Measurements from ENCODE around the gene WNT3A.
A peak's percentile ranks its signal among the peaks of the same experiment; 100 is the strongest.

Gene WNT3A

DNA sequence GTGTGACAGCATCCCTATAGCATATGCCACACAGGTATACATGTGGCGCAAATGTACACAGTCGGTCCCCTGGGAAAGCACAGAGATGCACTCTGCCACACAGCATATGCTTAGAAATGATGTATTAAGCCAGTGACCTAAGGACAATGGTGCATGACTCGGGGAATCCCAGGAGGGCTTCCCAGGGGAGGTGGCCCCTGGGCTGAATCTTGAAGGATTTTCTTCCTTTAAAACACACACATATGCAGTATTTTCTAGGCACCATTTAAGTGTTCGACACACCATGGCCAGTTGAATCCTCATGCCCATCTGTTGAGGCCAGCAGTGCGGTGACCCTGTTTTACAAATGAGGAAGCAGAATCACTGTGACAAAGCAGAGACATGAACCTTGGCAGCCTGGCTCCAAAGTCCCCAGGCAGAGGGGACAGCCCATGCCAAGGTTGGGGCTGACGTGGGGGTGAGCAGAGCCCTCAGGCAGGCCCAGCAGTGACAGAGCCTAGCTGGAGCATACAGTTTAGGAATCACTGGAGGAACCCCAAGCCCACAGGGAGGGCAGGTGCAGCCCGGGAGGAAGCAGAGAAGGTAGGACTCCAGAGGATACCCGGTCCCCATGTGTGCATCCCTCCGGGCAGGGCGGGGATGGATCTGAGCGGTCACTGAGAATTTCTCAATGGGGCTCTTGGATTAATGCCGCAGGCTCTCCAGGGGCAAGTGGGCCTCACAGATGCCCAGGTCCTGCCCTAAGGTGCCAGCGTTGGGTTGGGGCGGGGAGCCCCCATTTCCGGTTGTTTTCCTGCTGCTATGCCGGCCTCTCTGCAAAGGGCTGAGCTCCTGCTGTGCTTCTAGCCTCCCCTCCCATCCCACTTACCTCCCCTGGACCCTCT is 28.4 kb downstream of the WNT3A start:
- DNase-seq: no peak

DNA sequence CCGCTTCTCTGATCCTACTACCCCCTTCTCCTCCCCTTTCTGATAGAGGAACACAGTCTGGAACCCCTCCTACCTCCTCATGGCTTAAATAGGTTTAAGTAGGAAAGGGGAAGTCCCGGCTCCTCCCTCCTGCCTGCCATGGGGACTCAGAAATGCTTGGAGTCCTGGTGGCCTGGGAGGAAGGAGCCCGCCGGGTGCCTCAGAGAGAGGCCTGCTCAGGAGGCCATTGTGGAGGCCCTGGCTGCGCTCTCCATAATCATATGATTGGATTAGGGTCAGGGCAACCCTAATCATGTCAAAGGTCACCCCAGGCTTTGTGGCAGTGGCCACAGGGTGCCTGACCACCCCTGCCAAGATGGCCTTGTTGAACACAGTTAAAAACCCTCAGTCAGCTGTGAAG is 29.0 kb downstream of the WNT3A start:
- DNase-seq: peak; percentile 13

DNA sequence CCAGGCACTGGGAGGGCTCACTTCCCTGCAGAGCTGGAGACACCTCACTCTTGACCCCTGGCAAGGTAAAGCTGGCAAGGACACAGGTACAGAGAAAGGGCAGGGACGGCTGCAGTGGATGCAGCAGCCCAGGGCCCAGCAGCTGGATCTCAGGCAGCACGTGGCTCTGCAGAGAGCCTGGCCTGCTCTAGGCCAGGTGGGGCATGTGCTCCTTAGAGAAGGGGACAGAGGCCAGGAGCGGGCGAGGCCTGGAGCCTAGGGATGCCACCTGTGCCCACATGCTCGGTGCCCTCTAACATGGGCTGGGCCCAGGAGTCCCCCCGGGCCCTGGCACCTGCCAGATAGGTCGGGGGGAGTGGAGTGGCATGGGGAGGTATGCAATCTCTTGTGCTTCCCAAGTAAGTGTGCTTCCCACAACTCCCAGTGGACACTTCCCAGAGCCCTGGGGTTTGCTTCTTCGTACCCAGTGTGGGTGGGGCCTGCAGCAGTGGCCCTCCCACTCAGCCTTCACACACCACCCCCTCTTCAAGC is 30.0 kb downstream of the WNT3A start:
- no peak for DNase-seq

DNA sequence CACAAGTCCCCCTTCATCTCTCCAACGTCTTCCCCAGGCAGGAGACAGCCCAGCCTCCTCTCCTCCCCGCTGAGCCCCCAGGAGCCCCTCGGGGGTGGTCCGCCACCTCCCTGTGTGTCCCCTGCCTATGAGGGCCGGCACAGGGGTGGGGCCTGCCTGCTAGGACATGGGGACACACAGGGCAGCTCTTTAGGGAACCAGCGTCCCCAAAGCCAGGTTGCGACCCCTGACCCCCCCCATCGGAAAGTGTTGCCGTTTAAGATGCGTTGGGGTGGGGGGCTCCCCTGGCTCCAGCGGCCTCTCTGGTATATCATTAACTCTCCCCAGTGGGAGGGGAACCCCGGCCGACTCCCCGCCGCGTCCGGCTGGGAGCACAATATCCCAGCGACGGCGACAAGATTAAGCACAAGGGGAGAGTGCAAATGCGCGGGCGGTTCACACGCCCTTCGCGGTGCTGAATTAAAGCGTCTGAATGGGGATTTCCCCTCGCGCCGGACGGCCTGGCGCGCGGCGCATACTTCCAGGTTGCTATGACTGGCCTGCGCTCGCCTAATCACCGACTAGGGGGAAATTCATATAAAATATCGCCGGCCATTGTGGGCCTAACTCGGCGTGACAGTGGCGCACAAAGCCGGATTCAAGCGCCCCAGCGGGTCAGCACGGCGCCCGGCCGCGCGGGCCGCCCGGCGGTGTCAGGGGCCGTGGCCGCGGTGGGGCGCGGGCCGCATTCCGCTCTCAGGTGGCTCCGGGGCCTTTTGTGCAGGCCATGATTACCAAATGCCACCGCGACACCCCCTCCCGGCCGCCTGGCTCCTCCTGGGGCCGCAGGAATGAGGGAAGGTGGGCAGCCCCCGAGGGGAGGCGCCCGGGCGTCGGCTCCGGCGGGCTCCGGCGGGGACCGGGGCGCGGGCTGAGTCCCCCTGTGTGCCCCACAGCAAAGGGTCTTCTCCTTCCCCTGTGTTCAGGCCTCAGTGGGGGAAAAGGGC is 30.9 kb downstream of the WNT3A start:
- DNase-seq: no peak

DNA sequence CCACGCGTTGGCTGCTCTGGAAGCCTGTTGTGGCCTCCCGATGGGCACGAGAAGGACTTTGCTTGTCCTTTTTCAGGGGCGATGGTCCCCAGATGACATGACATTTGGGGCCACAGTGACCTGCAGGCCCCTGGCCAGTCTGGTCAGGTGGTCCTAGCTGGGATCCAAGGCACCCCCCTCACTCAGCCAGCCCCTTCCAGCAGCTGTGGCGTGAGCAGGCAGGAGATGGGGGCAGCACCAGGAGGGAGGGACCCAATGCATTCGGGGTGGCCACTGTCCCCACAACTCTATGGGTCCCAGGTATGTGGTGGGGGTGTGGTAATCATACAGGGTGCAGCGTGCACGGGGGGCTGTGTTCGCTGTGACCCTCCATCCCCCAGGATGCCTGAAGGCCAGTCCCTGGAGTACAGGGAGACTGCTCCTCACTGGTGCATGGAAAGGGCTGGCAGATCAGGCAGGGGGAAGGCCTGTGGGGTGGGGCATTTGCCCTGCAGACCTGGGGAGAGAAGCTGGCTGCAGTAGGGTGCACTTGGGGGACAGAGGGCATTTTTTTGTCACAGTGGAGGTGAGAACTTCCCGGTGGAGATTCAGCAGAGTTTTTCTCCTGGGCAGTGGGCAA is 31.7 kb downstream of the WNT3A start:
- no peak for DNase-seq

DNA sequence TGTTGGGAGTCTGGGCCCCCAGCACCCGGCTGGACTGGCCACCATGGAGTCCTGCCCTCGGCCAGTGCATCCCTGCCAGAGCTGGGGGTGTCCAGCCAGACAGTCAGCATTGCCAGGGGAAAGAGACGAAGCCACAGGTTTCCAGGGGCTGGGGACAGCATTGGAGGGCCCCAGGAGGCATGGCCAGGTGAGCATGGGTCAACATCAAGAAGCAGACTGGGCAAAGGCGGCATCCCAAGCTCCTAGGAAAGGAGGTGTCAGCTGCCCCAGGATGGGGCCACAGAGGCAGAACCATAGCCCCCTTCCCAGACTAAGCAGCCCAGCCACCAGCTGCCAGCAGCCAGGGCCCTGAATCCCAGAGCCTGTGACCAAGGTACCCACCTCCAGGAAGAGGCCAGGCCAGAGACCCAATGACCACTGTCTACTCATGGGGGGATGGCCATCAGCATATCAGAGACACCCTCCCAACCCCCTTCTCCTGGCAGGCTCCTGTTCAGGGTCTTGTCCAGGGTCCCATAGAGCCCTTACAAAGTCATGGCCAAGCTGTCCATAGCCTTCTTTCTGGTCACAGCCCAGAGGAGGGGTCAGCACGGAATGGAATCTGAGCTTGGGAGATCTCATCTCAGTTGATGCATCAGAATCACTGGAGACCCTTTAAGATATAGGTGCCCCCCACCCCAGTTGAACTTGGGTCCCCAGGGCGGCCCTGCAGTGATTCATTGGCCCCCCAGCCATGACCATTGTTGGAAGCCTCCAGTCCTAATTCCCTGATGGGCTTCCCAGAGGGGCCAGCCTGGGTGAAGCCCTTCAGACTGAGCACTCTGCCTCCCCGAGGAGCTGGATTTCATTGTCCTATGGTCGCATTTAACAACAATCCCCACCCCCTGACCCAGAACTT is 32.5 kb downstream of the WNT3A start:
- no peak for DNase-seq

DNA sequence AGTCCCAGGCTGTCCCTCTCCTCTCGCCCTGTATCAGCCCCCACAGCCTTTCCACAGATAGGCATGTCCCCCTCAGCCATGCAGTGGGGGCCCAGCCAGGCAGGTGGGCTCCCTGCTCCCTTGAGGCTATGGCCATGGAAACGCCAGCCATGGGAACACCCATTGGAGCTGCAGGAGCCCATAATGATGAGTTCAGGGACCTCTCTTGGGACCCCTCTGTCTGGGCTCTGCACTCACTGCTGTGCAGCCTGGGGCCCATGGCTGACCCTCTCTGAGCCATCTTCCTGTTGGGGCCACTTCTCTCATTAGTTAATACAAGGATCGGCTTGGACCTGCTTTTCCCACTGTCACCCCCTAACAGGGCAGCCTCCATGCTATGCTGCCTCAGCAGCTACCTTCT is 33.2 kb downstream of the WNT3A start:
- DNase-seq: no peak

DNA sequence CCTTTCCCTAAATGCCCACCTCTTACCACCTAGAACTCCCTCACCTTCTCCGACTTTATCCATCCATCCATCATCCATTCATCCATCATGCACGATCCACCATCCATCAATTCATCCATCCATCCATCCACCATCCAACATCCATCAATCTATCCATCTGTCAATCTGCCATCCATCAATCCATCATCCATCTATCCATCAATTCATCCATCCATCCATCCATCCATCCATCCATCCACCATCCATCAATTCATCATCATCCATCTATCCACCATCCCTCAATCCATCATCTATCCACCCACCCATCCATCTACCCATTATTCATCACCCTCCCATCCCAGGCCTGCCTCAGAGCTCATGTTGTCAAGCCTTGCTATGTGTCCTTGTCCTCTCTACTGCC is 34.5 kb downstream of the WNT3A start:
- DNase-seq: no peak

DNA sequence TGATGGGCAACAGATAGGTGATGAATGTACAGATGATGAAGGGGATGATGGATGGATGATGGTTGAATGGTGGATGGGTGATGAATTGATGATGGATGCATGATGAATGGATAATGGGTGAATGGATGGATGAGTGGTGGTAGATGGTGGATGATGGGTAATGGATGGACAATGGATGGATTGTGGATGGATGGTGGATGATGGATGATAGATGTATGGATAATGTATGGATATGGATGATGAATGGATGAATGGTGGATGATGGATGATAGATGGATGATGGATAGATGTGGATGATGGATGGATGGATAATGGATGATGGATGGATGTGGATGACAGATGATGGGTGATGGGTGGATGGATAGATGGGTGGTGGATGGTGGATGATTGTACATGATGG is 35.7 kb downstream of the WNT3A start:
- DNase-seq: no peak

DNA sequence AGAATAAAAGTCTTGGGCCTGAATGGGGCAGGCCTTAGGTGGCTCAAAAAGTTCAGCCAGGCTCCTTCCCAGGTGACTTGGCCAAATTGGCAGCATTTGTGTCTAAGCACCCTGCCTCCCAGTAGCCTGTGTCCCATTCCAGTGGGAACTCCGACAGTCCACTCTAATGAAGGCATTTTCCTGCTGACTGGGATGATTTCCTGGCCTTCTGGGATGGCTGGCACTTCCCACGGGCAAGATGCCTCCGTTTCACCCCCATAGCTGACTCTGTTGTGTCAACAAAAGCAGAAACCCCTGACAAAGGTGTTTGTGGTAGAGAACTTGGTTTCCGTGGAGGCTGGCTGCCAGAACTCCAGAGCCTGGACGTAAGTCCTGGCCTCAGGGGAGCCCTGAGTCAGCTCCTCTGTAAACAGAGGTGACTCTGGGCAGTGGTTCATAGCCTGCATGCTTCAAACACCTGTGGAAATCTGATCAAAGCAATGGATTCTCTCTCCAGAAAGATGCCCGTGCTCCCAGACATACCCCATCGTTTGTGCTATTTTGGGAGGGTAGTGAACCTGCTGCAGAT is 36.6 kb downstream of the WNT3A start:
- no peak for DNase-seq

DNA sequence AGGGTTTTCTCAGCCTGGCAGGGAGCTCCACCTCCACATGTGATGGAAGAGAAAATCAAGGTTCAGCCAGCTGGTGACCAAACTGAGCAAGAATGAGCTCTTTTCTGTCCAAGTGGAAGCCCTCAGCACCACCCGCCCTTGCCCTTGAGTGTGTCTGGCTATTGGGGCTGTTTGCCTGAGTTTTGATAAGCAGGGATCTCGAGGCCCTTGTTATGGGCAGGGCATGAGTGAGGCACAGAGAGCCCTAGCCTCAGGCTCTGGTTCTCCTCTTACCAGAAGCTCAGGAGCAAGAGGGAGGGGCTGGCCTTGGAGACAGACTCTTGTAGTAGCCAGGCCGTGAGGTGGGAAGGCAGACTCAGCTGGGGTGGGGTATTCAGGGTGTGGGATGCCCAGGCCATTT is 38.2 kb downstream of the WNT3A start:
- no peak for DNase-seq

DNA sequence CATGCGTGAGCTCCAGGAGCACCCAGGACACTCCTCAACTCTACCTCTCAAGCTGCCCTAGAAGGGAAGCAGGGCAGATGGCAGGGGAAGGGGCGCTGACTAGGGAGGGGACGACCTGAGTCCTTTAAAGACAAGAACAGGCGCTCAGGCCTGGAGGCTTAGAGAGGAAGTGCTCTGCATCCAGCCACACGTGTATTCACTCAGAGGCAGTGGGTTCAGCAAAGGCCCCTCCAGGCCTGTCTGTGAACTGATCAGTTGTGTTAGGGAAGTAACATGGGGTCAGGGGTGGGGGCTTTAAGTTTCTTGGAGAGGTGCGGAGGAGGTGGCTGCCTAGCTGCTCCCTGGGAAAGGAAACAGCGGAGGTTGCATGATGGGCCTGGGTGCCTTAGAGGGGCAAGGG is 38.6 kb downstream of the WNT3A start:
- DNase-seq: no peak

DNA sequence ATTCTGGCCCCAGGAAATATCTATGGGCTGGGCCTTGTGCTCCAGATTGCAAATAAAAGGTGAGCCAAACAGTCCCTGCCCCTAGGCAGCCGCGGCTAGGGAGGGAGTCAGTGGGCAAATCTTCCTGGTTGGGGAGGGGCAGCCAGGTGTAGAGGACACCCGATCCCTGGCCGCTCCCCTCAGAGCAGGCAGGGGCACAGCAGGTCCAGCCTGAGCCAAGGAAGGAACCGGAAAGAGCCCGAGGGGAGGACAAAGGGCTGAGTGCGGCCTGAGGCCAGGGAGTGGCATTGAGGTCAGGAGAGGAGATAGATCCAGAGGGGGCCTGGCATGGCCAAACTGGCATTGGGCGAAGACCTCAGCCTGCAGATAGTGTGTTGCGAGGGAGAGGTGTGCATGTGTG is 39.1 kb downstream of the WNT3A start:
- no peak for DNase-seq

DNA sequence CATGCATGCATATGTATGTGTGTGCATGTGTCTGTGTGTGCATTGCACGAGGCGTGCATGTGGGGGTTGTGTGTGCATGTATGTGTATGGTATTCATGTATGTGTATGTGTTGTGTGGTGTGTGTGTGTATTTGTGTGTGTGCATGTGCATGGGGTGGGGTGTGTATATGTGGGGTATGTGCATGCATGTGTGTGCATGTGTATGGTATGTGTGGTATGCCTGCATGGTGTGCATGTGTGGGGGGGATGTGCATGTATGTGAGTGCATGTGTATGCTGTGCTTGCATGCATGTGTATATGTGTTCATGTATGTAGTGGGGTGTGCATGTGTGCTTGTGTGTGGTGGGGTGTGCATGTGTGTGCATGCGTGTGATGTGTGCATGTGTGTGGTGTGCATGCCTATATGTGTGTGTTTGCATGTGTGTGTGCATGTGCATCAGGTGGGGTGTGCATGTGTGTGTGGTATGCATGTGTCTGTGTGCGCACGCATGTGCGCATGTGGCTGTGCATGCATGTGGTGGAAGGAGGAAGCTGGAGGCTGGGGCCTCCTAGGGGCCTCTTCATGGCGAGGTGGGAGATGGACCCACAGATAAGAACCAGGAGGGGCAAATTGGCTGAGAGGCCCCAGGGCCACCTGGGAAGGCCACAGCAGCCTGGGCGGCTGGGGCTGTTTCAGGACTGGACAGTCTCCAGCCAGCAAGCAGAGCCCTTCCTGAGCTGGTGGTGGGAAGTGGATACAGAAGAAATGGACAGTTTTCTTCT is 39.8 kb downstream of the WNT3A start:
- no peak for DNase-seq

DNA sequence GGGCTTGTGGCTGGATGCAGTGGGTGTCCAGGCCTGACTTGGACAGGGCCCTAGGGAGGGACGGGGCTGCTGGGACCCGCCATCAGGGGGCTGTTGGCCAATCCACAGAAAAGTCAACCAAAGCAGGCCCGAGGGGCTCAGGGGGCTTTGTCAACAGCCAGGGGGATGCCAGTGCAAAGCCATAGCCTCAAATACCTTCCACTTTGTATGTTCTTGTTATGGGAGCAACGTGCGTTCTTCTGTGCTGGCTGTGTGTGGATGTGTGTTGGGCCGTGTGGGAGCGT is 40.3 kb downstream of the WNT3A start:
- no peak for DNase-seq

DNA sequence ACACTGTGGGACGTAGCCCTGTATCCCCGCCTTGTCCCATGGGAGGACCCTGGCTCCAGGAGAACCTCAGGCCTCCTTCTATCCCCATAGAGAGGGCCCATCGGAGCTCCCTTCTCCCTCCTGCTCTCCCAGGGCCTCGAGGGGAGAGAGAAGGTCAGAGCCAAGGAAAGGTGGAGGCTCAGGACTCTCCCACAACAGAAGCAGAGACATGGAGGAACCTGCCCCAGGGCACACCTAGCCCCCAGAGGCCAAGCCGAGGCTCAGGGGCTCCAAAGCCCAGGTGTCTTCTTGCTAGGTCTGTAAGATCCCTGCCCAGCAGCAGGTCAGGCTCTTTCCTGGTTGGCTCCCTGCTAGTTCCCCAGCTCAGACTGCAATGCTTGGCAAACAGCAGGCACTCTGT is 41.3 kb downstream of the WNT3A start:
- DNase-seq: no peak

DNA sequence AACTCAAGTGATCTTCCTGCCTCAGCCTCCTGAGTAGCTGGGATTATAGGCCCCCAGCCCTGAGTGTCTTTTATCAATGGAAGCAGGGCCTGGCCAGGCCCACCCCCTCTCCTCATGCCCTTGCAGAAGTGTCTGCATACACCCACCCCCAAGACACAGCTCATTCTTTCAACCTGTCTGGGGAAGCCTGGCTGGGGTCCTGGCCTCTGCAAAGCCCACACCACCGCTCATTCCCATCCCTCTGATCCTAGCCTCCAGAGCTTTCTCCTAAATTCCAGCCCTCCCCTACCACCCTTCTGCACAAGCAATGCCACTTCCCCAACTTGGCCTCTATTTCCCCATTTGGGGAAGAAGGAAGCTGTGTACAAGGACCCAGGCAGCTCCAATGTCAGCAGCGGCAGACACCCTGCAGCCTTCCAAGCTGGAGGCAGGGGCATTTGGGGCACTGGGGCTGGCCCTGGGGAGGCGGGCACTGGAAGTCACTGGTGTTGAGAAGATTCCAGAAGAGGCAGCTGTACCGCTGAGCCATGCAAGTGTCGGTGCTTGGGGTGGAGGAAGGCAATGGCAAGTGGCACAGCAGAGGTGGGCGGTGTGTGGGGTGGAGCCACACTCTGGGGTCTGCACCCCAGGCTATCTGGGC is 42.0 kb downstream of the WNT3A start:
- DNase-seq: no peak

DNA sequence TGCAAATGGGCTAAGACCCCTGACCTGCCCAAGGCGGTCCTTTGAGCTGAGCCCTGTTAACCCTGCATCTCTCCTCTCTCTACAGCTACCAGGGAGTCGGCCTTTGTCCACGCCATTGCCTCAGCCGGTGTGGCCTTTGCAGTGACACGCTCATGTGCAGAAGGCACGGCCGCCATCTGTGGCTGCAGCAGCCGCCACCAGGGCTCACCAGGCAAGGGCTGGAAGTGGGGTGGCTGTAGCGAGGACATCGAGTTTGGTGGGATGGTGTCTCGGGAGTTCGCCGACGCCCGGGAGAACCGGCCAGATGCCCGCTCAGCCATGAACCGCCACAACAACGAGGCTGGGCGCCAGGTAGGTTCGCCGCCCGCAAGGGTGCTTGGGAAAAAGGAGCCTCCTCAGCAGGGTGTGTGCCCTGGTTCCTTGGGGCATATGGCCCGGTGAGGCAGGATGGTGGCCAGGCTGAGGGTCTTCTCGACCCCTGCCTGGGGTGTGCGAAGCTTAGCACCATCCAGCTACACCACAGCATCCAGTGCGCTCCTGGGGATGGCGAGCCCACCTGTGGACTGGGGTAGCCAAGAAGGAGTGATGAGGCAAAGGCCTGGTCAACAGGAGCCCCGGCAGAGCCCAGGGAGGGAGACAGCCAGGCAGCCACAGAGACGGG is 43.9 kb downstream of the WNT3A start:
- DNase-seq: no peak

DNA sequence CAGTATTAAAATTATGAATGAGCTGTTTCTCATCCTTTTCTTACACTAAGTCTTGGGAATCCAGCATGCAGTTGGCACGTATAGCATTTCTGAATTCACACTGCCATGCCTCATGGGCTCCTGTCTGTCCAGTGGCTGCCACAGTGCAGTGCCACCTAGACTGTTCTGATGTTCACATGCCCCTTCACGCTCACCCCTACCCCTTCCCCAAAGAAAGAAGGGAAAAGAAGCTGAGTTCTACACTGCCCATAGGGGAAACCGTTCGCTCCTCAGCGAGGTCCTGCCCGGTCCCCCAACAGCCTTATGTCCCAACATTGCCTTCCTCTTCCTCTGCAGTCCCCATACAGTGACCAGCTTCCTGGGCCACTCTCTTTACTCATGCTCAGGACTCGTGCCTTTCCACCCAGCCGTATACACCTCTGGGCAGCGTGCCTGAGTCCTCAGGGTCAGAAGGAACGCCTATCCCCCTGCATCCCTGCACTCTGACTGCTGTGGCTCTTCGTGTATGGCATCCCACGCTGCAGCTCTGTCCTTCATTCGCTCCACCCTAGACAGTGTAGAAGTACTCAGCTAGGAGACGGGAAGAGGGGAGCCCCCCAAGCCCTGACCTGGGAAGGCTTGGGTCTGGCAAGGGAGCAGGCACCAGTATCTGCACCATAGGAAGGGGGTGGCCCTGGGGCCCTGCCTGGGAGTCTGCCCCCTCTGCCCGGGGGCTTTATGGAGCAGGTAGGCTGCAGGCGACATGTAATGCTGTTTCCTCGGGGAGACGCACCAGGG is 51.6 kb downstream of the WNT3A start:
- no peak for DNase-seq

Data from OCI-M1 (cell line).